SKM-1 treated with dmso at 0.1 percent for 144 hours (cell line): ENCODE results near the gene ITGA7.

Experiments
- DNase-seq: peaks from one replicate; lab custom pipeline; 2025; ENCODE audit not compliant: unreplicated experiment; lab: John Stamatoyannopoulos, UW

Gene ITGA7

DNA sequence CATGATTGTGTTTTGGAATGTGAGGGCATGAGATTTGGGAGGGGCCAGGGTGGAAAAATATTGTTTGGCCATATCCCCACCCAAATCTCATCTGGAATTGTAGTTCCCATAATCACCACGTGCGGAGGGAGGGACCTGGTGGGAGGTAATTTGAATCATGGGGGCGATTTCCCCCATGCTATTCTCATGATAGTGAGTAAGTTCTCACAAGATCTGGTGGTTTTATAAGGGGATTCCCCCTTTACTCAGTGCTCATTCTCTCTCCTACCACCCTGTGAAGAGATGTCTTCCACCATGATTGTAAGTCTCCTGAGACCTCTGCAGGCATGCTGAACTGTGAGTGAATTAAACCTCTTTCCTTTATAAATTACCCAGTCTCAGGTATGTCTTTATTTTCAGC, 55.4 kb downstream of the ITGA7 start:
- DNase-seq: no peak

GRCh38 chr12:55651299-55651683, 56.4 kb downstream of the ITGA7 start:
- no peak for DNase-seq

- peak; percentile 32 for DNase-seq
Measured at GRCh38 chr12:55650620-55651298, 56.9 kb downstream of the ITGA7 start.

- DNase-seq: no peak
Measured at GRCh38 chr12:55647027-55647426, 60.7 kb downstream of the ITGA7 start.

DNA sequence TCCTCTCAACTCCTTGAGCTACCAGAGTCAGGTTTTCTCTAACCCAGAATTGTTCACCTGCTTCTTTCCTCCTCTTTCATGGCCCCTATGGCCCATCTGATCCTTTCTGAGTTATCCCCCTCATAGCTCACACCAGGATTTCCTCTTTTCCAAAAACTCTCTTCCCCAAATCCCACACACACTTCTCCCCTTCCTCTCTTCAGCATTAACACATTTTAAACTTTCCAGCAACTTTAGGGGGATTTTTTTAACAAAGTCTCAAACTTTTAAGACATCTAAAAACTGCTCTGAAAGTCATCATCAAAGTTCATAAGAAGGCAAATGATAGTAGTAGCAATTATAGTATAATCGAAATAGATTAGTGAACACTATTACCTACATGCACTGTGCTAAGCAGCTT, 63.1 kb downstream of the ITGA7 start:
- no peak for DNase-seq

DNA sequence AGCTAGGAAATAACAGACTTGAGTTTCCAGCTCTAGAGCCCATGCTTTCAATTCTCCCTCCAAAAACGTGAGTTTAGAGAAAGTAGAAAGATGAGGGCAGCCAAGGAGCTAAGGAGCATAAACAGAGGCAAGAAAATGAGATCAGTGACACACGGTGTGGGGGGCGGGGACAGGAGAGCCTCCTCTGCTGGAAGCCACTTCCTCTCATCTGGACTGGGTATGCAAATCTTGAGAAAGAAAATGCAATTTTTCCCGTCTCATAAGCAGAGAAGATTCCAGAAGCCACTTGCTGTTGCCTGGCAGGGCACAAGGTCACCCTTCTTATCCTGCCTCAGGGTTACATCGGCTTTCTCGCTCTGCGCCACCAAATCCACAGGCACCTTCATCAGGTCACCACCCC, 65.0 kb downstream of the ITGA7 start:
- DNase-seq: no peak

DNA sequence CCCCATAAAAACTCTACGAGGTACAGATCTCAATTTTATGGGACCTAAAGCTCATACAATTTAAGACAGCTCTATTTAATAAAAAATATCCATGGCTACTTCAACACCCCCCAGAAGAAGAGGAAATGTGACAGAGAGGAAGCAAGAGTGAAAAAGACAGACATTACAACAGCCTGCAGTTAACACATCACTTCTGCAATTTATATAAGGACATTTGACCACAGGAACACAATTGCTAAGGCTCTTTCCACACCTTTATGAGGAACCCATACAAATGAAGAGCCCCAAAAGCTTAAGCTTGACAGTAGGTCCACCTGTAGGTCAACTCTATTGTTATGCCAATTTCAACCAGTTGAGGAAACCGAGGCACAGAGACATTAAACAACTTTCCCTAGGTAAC, 65.4 kb downstream of the ITGA7 start:
- DNase-seq: peak; percentile 79

DNA sequence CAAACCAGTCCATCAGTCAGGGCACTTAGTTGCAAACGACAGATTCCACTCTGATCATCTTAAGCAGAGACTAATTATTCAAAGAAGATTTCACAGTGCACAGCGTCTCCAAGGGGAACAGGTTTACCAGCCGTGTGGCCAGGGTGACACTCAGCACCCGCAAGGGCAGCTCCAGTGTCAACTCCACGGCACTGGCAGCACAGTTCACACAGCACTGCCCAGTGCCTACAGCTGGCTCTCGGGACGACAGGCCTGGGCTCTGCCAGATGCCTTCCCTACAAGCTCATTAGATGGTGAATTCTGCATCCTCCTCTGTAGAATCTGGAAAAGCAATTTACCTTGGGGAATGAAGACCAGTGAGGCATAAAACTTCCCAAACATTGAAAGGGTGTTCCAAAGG, 66.1 kb downstream of the ITGA7 start:
- DNase-seq: no peak

DNA sequence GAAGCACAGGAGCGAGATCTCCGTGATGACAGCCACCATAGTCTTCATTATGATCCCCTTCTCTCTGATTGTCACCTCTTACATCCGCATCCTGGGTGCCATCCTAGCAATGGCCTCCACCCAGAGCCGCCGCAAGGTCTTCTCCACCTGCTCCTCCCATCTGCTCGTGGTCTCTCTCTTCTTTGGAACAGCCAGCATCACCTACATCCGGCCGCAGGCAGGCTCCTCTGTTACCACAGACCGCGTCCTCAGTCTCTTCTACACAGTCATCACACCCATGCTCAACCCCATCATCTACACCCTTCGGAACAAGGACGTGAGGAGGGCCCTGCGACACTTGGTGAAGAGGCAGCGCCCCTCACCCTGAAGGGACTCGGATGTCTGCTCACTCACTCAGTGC, 70.2 kb downstream of the ITGA7 start:
- DNase-seq: no peak

- no peak for DNase-seq
Measured at GRCh38 chr12:55636853-55637252, 70.9 kb downstream of the ITGA7 start, which contains the start of gene OR10P1. TSS of gene OR10P1 (plus strand) at chr12:55636892. CDS start at chr12:55636892, 0 bp downstream.

GRCh38 chr12:55636116-55636655, 71.5 kb downstream of the ITGA7 start:
- DNase-seq: no peak
